Esophagus muscularis mucosa (tissue), 3 donors: ENCODE results near the gene PI3.
"Not testable (repeated sequence)": the region's sequence is repeated elsewhere in the genome, so short reads cannot be mapped to it uniquely, and the experiment has no call there.

Source experiments
- EP300 ChIP-seq: sonication (generic); formaldehyde crosslinking; IDR thresholded peaks from one replicate; pipeline ENCODE4 v1.6.1; 2017; ENCODE audit warnings: antibody characterized with exemption
- TF ChIP-seq, protein P1 (sequence below), 3 experiments: fragments of 200-600 bp in 2 of 3; fragments of 450-650 bp in 1 of 3; sonication (generic) in 2 of 3; IDR thresholded peaks; one replicate each; pipeline ENCODE4 v1.5.1; 2017 to 2019; ENCODE audit warnings: antibody characterized with exemption in 3 of 3, mild to moderate bottlenecking in 2 of 3, moderate library complexity in 1 of 3

DNA sequence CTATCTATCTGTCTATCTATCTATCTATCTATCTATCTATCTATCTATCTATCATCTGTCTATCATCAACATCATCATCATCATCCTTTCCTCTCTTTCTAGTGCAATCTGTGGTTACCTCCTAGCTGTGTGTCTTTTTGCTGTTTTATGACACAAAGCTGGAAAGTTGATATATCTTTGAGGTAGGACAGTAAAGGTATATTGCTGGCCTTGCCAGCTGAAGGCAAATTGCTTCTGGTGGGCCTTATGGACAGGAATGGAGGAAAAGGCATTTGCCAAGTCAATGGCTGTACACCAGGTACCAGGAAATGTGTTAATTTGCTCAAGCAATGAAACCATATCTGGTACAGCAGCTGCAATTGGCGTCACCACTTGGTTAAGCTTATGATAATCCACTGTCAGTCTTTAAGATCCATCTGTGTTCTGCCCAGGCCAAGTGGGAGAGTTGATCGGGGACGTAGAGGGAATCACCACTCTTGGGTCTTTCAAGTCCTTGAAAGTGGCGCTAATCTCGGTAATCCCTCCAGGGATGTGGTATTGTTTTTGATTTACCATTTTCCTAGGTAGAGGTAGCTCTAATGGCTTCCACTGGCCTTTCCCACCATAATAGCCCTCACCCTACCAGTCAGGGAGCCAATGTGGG, 34.8 kb upstream of the PI3 start:
- TF ChIP-seq, protein P1, sequence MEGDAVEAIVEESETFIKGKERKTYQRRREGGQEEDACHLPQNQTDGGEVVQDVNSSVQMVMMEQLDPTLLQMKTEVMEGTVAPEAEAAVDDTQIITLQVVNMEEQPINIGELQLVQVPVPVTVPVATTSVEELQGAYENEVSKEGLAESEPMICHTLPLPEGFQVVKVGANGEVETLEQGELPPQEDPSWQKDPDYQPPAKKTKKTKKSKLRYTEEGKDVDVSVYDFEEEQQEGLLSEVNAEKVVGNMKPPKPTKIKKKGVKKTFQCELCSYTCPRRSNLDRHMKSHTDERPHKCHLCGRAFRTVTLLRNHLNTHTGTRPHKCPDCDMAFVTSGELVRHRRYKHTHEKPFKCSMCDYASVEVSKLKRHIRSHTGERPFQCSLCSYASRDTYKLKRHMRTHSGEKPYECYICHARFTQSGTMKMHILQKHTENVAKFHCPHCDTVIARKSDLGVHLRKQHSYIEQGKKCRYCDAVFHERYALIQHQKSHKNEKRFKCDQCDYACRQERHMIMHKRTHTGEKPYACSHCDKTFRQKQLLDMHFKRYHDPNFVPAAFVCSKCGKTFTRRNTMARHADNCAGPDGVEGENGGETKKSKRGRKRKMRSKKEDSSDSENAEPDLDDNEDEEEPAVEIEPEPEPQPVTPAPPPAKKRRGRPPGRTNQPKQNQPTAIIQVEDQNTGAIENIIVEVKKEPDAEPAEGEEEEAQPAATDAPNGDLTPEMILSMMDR (IDR thresholded peaks at IDR 0.05), result not testable (repeated sequence)
- TF ChIP-seq EP300, result not testable (repeated sequence)
